Loucy (cell line): ENCODE data around the gene TFPI.

Source experiments
- EZH2phosphoT487 ChIP-seq: fragments of 200-600 bp; IDR thresholded peaks from 2 replicates; pipeline ENCODE4 v1.6.1; 2018; ENCODE audit warnings: antibody characterized with exemption, mild to moderate bottlenecking, moderate library complexity, borderline replicate concordance
- TF ChIP-seq, protein P1 (sequence below): fragments of 200-600 bp; sonication (generic); conservative IDR thresholded peaks from 2 replicates; pipeline ENCODE4 v1.5.1; 2014; ENCODE audit warnings: mild to moderate bottlenecking, antibody characterized with exemption, low read length

DNA sequence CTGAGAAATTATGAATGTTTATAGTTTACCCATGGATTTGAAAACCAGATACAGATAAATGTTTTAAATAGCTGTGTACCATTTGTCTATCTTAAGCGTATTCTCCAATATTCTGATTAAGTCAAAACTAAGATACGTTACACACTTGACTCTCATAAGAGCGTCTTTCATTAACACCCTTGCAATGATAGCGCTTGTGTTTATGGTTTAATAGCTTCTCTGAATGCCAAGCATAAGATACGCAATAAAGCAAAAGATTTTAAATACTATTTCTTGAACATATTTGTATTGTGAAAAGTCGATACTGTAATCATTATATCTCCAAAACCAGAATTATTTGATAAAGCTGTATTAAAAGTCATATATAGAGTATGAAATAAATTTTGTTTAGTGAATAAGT lies 109.2 kb downstream of the TFPI start:
- TF ChIP-seq, protein P1, sequence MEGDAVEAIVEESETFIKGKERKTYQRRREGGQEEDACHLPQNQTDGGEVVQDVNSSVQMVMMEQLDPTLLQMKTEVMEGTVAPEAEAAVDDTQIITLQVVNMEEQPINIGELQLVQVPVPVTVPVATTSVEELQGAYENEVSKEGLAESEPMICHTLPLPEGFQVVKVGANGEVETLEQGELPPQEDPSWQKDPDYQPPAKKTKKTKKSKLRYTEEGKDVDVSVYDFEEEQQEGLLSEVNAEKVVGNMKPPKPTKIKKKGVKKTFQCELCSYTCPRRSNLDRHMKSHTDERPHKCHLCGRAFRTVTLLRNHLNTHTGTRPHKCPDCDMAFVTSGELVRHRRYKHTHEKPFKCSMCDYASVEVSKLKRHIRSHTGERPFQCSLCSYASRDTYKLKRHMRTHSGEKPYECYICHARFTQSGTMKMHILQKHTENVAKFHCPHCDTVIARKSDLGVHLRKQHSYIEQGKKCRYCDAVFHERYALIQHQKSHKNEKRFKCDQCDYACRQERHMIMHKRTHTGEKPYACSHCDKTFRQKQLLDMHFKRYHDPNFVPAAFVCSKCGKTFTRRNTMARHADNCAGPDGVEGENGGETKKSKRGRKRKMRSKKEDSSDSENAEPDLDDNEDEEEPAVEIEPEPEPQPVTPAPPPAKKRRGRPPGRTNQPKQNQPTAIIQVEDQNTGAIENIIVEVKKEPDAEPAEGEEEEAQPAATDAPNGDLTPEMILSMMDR, result no peak
- TF ChIP-seq EZH2phosphoT487, result no peak
